ENCODE measurements around the gene RIT1. TPM values are rescaled to one million over a fixed set of nuclear protein-coding genes. Genes with fewer than 3 reads are reported as not detected.
A peak's percentile ranks its signal among the peaks of the same experiment; 100 is the strongest.

Gene RIT1
- total and polyA plus RNA-seq, 2 of the 13 experiments (the other 11 are each of a cell fraction or from before 2014, with no cell fraction given) = 12.2 to 32.2 TPM

- TF ChIP-seq ZNF839 (CRISPR knock-in tag; IDR thresholded peaks at IDR 0.05; ENCODE audit: borderline replicate concordance) (0 out of 2 replicates have a peak, but pooled peaks have one; percentile 86), NCOA2 (CRISPR knock-in tag; IDR thresholded peaks at IDR 0.05) (peak; percentile 47; the same call in 1 of the 2 replicates), ZNF460 (CRISPR knock-in tag; IDR thresholded peaks at IDR 0.05; ENCODE audit: borderline replicate concordance) (peak; percentile 74; the same call in 1 of the 2 replicates), FOXO1 (CRISPR knock-in tag; IDR thresholded peaks at IDR 0.05) (peak; percentile 13; the same call in 1 of the 2 replicates), ADNP (CRISPR knock-in tag; IDR thresholded peaks at IDR 0.05) (peak; percentile 67; the same call in 1 of the 2 replicates), MEF2D (CRISPR knock-in tag; IDR thresholded peaks at IDR 0.05) (peak; percentile 79; the same call in 1 of the 2 replicates), NR2C2 (CRISPR knock-in tag; IDR thresholded peaks at IDR 0.05; ENCODE audit: borderline replicate concordance) (peak; percentile 66; the same call in 1 of the 2 replicates), ZNF788 (CRISPR knock-in tag; IDR thresholded peaks at IDR 0.05; ENCODE audit: borderline replicate concordance) (peak; percentile 69; the same call in 1 of the 2 replicates), KDM5A (IDR thresholded peaks at IDR 0.05; ENCODE audit: borderline replicate concordance, low read length) (peak; percentile 74), HCFC1 (IDR thresholded peaks at IDR 0.05; ENCODE audit: low read depth, low read length) (peak; percentile 72; the same call in 1 of the 2 replicates), MXI1 (IDR thresholded peaks at IDR 0.05; ENCODE audit: borderline replicate concordance, low read depth, low read length) (peak; percentile 91; the same call in 1 of the 3 replicates), REL (CRISPR knock-in tag; conservative IDR thresholded peaks at IDR 0.05) (0 out of 2 replicates have a peak, but pooled peaks have one; percentile 19), NPAS2 (CRISPR knock-in tag; IDR thresholded peaks at IDR 0.05; ENCODE audit: borderline replicate concordance) (no peak), SRSF1 (optimal IDR thresholded peaks at IDR 0.05; ENCODE audit: low read depth, low read length) (peak; percentile 46), ZNF766 (CRISPR knock-in tag; IDR thresholded peaks at IDR 0.05; ENCODE audit: borderline replicate concordance) (peak; percentile 59; the same call in 1 of the 2 replicates), CBX1 (IDR thresholded peaks at IDR 0.05; ENCODE audit: low read depth) (no peak), HOXA3 (CRISPR knock-in tag; IDR thresholded peaks at IDR 0.05) (peak; percentile 93; the same call in 1 of the 2 replicates), AHR (CRISPR knock-in tag; IDR thresholded peaks at IDR 0.05) (0 out of 2 replicates have a peak, but pooled peaks have one; percentile 53), IKZF5 (CRISPR knock-in tag; IDR thresholded peaks at IDR 0.05) (peak; percentile 73), ZNF556 (CRISPR knock-in tag; IDR thresholded peaks at IDR 0.05; ENCODE audit: borderline replicate concordance) (peak; percentile 54; the same call in 1 of the 2 replicates), MXD4 (CRISPR knock-in tag; IDR thresholded peaks at IDR 0.05) (peak; percentile 69; the same call in 1 of the 2 replicates), ZFP82 (CRISPR knock-in tag; IDR thresholded peaks at IDR 0.05; ENCODE audit: borderline replicate concordance) (0 out of 2 replicates have a peak, but pooled peaks have one; percentile 47), SPEN (CRISPR knock-in tag; IDR thresholded peaks at IDR 0.05; ENCODE audit: low read depth) (peak; percentile 71), DR1 (CRISPR knock-in tag; IDR thresholded peaks at IDR 0.05) (peak; percentile 53; the same call in 1 of the 2 replicates)
- TF ChIP-seq, protein P1, sequence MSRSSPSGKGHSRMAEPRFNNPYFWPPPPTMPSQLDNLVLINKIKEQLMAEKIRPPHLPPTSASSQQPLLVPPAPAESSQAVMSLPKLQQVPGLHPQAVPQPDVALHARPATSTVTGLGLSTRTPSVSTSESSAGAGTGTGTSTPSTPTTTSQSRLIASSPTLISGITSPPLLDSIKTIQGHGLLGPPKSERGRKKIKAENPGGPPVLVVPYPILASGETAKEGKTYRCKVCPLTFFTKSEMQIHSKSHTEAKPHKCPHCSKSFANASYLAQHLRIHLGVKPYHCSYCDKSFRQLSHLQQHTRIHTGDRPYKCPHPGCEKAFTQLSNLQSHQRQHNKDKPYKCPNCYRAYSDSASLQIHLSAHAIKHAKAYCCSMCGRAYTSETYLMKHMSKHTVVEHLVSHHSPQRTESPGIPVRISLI (CRISPR knock-in tag; IDR thresholded peaks at IDR 0.05; ENCODE audit: borderline replicate concordance) = 0 out of 2 replicates have a peak, but pooled peaks have one; percentile 20
- TF ChIP-seq, protein P2, sequence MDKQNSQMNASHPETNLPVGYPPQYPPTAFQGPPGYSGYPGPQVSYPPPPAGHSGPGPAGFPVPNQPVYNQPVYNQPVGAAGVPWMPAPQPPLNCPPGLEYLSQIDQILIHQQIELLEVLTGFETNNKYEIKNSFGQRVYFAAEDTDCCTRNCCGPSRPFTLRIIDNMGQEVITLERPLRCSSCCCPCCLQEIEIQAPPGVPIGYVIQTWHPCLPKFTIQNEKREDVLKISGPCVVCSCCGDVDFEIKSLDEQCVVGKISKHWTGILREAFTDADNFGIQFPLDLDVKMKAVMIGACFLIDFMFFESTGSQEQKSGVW (CRISPR knock-in tag; IDR thresholded peaks at IDR 0.05; ENCODE audit: borderline replicate concordance) = no peak
These were observed 53.9 kb downstream of the RIT1 start, which contains the start of gene GON4L (continued) for GRCh38 chr1:155856975-155857930.
